ENCODE results near the gene ILKAP. TPM values are rescaled to one million over a fixed set of nuclear protein-coding genes. Genes with fewer than 3 reads are reported as not detected.

ILKAP gene
- total RNA-seq, 4 donors from 2014 or later: 27.3 to 36.0 (median 34.3) TPM

GRCh38 chr2:238239863-238240756 is 36.6 kb upstream of the ILKAP start, which contains the start of gene HES6:
Gene HES6, minus strand, starts transcription at chr2:238240038. Its CDS starts 133 bp downstream, at chr2:238239905.
- Histone ChIP-seq H3K27ac (replicated peaks in 1 of 4) (peak within 1 kb of the TSS; percentile 74 to 84 (median 80)), H3K4me3 (peak within 1 kb of the TSS; percentile 70 to 90 (median 78)), H3K4me1 (peaks cover 27 to 42% (median 35%) of the 10 kb centered on the region in 4 donors), H3K36me3 (peaks cover 0 to 11% (median 2%) of the 10 kb centered on the region in 4 donors), H3K27me3 (peaks cover 0 to 15% (median 0%) of the 10 kb centered on the region in 4 donors), H3K9me3 (no peaks in the 10 kb centered on the region)
- TF ChIP-seq EP300 (IDR thresholded peaks at IDR 0.05) (no peak), POLR2AphosphoS5 (IDR thresholded peaks at IDR 0.05) (peak; percentile 69 to 82), POLR2A (IDR thresholded peaks at IDR 0.05; ENCODE audit: low read depth) (peak; percentile 9)
- TF ChIP-seq, protein P1, sequence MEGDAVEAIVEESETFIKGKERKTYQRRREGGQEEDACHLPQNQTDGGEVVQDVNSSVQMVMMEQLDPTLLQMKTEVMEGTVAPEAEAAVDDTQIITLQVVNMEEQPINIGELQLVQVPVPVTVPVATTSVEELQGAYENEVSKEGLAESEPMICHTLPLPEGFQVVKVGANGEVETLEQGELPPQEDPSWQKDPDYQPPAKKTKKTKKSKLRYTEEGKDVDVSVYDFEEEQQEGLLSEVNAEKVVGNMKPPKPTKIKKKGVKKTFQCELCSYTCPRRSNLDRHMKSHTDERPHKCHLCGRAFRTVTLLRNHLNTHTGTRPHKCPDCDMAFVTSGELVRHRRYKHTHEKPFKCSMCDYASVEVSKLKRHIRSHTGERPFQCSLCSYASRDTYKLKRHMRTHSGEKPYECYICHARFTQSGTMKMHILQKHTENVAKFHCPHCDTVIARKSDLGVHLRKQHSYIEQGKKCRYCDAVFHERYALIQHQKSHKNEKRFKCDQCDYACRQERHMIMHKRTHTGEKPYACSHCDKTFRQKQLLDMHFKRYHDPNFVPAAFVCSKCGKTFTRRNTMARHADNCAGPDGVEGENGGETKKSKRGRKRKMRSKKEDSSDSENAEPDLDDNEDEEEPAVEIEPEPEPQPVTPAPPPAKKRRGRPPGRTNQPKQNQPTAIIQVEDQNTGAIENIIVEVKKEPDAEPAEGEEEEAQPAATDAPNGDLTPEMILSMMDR (IDR thresholded peaks at IDR 0.05): peak in 1 of 3 experiments; percentile 33
- 0% methylated on average over 24 of the region's 105 CpGs for WGBS
- no peak for DNase-seq (ENCODE audit: extremely low spot score)
- intact Hi-C loops (cut with DNase I): no loop called here

DNA sequence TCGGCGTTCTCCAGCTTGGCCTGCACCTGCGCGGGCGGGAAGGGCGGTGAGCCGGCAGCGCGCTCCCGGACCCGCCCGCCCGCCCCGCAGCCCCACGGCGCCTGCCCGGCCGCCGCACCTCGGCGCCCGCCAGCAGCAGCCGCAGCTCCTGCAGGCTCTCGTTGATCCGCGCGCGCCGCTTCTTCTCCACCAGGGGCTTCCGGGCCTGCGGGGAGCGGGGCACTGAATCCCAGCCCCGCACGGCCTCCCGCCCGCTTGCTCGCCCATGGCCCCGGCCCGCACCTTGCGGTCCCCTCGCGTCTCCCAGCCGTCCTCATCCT is 36.0 kb upstream of the ILKAP start:
- Histone ChIP-seq H3K36me3 (peaks cover 0 to 5% (median 0%) of the 10 kb centered on the region in 4 donors), H3K4me3 (peak overlapping the region; percentile 70 to 90 (median 78)), H3K27me3 (peaks cover 0 to 15% (median 0%) of the 10 kb centered on the region in 4 donors), H3K27ac (replicated peaks in 1 of 4) (peak overlapping the region; percentile 74 to 84 (median 80)), H3K4me1 (peaks cover 27 to 42% (median 37%) of the 10 kb centered on the region in 4 donors), H3K9me3 (no peaks in the 10 kb centered on the region)
- WGBS: no CpG with 5 or more reads among the region's 43 CpGs
- TF ChIP-seq POLR2A (IDR thresholded peaks at IDR 0.05; ENCODE audit: low read depth) (no peak), EP300 (IDR thresholded peaks at IDR 0.05) (no peak), POLR2AphosphoS5 (IDR thresholded peaks at IDR 0.05) (no peak)
- TF ChIP-seq, protein P1 (IDR thresholded peaks at IDR 0.05): no peak
- intact Hi-C loops (cut with DNase I): no loop called here
- DNase-seq (ENCODE audit: extremely low spot score): no peak

GRCh38 chr2:238238766-238239542 is 35.5 kb upstream of the ILKAP start:
- peak in 1 of 2 donors; percentile 51 for TF ChIP-seq POLR2AphosphoS5 (IDR thresholded peaks at IDR 0.05)
- no peak for TF ChIP-seq EP300 (IDR thresholded peaks at IDR 0.05)
- Histone ChIP-seq H3K27me3 (peaks cover 0 to 15% (median 0%) of the 10 kb centered on the region in 4 donors), H3K27ac (replicated peaks in 1 of 4) (peak overlapping the region in 3 of 4 donors; percentile 74 to 84 (median 79)), H3K9me3 (no peaks in the 10 kb centered on the region), H3K36me3 (no peaks in the 10 kb centered on the region), H3K4me3 (peak overlapping the region; percentile 70 to 90 (median 78)), H3K4me1 (peaks cover 27 to 42% (median 41%) of the 10 kb centered on the region in 4 donors)
- no peak for DNase-seq (ENCODE audit: extremely low spot score)
- WGBS: no CpG with 5 or more reads among the region's 75 CpGs
- intact Hi-C loops (cut with DNase I): no loop called here

DNA sequence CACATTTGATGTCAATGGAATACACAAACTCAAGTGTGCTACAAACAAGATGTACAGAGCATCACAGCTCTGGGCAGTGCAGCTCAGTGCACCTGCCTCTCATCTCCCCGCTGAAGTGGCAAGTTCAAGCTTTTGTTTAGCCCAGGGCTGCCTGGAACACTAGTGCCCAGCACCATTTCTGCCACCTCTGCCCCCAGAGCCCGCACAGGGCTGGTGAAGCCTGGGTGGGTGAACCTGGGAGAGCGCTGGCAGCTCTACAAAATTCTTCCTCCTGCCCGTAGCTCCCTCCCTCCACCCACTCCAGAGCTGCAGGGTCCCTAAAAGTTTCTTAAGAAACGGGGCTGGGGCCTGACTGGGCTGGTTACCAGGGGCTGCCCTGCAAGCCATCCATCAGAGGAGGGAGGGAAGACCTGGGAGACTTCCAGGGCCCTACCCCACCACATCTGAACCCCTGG is 34.8 kb upstream of the ILKAP start:
- no peak overlapping the region for H3K27ac ChIP-seq (replicated peaks in 1 of 4)
- H3K27me3 ChIP-seq: peaks cover 0 to 15% (median 0%) of the 10 kb centered on the region in 4 donors
- no peak for DNase-seq (ENCODE audit: extremely low spot score)
- H3K4me1 ChIP-seq: peaks cover 27 to 42% (median 40%) of the 10 kb centered on the region in 4 donors
- no peaks in the 10 kb centered on the region for H3K36me3 ChIP-seq
- TF ChIP-seq EP300 (IDR thresholded peaks at IDR 0.05): no peak
- TF ChIP-seq, protein P1 (IDR thresholded peaks at IDR 0.05): no peak
- no peak for TF ChIP-seq POLR2A (IDR thresholded peaks at IDR 0.05; ENCODE audit: low read depth)
- TF ChIP-seq POLR2AphosphoS5 (IDR thresholded peaks at IDR 0.05): no peak
- WGBS: 100% methylated on average over 2 of the region's 5 CpGs
- intact Hi-C loops (cut with DNase I): no loop called here
- no peak overlapping the region for H3K4me3 ChIP-seq
- H3K9me3 ChIP-seq: no peaks in the 10 kb centered on the region

All from esophagus muscularis mucosa (tissue), 4 donors.